Fibroblast of skin of back (primary cell): ENCODE results near the gene COPS2.
"Not testable (repeated sequence)": the region's sequence is repeated elsewhere in the genome, so short reads cannot be mapped to it uniquely, and the experiment has no call there.

Experiments used
- DNase-seq: peaks from one replicate; pipeline ENCODE4 v3.0.0-alpha.2; 2013

COPS2 gene

DNA sequence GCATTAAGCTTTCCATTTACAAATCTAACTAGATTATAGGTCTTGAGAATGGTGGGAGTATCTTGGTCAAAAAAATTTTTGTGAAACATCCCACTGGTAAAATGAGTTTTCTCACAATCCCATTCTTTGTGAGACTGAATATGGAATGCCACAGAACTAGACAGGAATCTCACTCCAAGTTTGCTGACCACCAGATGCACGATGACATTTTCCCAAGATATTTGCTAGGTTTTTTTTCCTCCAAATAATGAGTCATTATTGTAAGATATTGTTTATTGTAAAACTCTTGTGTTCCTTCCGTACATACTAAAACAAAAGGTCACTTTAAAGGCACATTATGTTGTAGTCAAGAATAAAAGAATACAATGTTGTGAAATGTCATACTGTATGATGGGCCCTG is 53.9 kb downstream of the COPS2 start:
- DNase-seq, result peak; percentile 77

DNA sequence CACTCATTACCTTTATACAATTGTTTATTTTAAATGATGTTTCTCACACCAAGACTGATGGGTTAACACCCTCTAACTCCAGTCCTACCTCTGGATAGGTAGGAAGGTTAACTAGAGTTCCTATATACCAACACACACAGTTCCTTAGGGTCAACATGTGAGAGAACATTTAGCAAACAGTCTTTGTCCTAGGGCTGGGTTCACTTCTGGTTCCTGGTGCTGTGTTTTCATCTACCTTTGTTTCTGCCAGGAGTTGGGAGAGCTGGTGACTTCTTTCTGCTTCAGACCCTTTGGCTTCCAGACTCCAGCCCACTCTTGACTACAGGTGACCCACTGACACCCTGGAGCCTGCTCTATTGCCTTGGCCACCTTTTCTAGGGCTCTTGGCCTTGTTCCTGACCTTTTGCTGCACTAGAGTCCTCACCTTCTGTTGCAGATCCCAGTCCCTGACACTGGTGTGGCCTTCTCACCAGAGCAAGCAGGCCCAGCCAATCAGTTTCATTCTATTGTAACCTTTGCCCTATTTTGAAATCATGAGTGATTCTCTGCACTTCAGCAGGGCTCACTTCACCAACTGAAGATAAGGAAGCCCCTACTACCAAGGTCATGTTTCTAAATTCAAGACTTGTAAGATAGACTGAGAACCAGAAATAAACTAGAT is 59.2 kb downstream of the COPS2 start:
- no peak for DNase-seq

DNA sequence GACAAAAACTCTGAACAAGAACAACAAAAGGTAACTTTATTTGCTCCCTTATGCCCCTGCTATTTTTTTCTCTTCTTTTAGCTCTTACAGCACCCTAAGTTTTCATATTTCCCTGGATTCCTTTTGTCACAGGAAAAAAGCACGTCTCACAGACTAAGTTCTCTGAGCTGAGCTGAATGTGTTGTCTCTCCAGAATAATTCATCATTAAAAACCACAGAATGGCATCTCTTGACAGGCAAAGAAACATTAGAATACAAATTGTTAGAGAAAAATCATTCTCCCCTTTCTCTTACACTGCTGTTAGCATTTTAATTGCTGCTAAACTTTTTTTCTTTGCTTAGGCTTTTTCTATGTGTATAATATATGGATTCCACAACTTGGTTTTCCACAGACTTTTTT is 60.5 kb downstream of the COPS2 start:
- no peak for DNase-seq

DNA sequence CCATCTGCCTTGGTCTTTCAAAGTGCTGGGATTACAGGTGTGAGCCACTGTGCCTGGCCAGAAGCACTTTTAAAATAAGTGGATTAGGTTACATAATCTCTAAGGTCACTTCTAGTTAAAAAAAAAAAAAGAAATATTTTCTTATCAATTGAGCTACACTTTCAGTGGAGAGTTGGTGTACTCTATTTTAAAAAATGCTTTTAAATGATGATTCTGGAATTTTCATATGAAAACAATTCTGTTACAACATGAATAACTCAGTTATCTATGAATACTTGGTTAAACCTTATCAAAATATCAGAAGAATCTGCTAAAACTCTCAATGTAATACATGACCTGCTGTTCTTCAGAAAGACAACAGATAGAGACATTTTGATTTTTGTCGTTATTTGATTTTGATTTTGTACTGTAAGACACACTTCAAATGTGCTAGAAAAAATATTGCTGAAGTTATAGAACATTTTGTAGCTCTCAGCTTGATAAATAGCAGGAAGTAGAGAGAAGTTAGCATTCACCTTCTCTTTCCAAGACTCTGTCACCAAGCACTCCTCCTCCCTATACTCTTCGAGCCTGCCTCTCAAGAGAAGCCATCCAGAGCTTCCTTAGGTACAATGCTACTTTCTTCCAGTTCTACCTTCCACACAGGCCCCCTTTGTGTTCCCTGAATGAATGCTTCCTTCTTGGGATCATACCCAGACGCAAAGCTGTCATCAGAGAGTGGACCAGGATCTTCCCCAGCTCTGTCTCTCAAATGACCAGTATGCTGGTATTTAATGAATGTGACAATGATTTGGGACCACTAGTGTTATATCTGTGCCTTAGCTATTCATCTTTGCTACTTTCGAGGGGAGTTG is 61.9 kb downstream of the COPS2 start:
- no peak for DNase-seq

DNA sequence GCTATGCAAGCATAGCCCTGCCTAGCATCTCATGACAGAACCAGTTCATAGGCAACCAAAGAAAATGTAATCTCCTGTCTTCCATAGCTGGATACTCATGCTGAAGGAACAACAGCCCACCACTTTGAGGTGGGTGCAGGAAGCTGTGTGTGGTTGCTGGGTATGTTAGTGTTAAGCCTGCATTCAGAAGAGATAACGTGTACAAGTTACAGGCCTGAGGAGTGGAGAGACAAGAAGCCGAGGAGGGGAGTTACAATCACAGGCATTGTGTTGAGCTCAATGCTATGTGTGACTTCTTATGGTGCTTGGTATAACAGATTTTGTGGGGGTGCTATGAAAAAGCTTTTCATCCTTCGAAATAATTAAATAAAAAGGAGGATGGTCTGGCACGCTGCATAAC is 66.4 kb downstream of the COPS2 start:
- DNase-seq, result no peak

DNA sequence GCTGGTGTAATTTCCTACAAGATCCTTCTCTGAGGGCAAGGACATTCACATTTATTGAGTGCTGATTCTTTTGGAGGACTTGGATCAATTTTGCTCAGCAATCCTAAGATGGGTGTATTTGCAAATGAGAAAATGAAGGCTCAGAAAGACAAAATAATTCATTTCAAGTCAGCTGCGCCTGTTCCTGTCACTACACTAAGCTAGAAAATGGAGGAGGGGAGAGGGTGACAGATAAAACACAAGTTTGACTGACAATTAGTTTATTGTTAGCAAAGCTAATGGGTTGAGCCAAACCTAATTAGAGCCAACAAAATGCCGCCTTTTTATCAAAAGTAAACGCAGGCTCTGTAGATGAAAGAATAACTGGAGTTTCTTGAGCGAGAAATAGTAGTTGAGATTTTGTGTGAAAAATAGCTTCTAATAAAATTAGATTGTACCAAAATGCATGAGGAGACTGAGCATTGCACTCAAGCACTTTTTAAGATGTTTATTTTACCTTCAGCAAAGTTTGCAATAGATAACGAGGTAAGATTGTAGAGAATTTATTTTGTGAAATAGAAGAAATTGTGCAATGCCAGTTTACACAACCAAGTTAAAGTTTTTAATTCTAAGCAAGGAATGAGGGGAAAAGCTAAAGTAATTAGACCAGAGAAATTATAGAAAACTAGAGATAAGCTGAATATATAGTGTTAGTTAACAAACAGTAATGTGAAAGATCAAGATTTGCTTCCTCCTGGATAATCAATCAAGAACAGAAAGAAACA is 69.5 kb downstream of the COPS2 start:
- DNase-seq, result no peak

DNA sequence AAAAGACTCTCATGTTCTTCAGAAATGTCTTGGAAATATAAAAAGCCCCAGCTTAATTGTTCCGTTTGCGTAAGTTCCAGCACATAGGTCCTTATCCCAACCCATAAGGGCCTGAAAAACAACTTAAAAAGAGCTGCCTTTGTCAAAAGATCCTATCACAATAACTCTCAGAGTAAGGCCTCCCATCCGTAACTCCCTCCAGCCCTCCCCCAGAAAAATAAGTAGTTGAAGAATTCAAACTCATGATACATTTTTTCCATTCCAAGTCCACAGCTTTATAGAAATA is 71.2 kb downstream of the COPS2 start:
- DNase-seq, result peak; percentile 27

DNA sequence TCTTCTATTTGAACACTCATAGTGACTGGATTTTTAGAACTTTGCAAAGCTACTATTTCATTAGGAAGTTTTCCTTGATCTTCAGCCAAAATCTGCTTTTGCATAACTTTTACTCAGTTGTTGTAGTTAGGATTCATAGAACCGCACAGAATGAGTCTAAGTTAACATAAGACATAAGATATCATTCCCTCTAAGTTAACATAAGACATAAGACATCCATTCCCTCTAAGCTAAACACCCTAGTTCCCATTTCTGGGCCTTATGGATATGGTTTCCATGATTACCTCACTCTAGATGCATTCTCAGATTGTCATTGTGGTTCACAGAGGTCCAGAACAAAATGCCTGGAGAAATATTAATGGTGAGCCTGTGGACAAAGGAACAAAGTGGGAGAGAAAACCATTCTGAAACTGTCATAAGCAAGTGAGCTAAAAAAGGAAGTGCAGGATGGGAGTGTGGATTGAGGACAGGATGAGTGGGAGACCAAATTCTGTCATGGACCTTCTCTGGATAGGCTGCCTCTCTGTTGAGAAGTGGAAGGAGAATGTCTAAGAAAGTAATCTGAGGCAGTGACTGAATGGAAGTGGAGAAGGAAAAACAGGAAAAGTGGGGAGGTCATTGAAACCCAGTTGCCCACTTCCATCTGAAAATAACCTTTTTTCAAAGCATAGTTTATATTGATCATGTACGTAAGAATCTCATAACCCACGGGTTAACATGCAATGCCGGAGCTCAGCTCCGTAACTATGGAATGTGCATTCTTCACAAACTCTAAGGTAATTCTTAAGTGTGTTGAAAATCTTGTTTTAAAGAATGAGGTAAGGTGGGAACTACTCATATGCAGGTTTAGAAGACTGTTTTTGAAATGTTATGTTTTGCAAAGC is 71.8 kb downstream of the COPS2 start:
- peak; percentile 83 for DNase-seq

DNA sequence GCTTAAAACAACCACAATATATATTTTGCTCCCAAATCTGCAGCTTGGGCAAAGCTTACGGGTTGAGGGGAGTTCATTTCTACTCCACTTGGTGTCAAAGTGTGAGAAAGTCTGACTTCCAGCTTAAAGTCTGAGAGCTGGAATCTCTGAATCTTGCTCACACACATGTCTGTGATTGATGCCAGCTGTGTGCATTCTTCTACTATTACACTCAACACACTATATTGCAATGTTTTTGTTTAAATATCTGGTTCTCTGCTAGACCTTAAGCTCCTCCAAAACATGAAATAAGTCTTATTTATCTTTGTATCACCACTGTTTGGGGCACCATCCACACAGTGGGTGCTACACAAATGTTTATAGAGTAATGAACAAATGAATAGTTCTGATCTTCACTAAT is 72.4 kb downstream of the COPS2 start:
- DNase-seq, result peak; percentile 85

DNA sequence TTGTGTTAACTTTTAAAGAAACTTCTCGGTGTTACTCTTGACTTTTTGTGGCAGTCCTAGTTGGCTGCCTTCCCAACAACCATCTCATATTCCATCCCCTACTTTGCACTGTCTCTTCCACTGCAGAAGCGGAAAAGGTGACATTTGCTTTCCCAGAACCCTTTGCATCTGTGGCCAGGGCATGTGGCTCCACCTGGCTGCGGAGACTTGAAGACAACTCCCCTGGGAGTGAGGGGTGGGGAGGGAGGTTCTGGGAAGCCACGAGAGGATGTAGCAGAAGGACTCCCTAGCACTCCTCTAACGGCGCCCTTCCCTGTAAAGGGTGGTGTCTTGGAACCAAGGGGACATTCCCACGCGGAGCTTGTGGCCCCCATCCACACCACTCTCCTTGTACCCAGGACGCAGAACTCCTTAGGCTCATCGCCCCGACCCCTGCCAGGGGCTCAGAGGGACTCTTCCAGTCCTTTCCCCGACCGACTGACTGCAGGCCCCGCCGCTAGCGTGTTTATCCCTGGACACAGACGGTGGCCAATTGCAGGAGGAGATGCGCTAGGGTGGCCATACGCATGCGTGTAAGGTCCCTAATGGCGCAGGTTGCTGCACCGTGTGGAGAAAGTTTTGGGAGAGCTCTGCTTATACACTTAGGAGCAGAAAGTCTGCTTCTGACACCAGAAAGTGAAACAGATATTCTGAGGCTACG is 75.9 kb downstream of the COPS2 start:
- no peak for DNase-seq

DNA sequence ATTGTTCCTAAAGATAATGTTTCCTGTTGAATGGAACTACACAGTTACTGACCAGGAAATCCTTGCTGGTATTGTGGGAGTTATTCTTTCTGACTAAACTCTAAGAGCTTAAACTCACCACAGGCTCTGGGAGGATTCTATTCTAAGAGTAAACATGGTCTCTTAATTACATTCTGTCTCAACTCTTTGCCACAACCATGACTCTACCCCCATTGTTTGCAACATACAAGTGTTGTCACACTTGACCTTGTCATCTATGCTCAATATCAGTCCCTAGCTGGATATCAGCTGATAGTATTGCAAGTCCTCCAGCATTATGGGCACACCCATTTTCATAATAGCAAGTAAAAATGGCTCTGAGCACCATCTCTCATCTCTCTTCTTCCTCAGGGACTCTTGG is 79.5 kb downstream of the COPS2 start:
- DNase-seq, result no peak

DNA sequence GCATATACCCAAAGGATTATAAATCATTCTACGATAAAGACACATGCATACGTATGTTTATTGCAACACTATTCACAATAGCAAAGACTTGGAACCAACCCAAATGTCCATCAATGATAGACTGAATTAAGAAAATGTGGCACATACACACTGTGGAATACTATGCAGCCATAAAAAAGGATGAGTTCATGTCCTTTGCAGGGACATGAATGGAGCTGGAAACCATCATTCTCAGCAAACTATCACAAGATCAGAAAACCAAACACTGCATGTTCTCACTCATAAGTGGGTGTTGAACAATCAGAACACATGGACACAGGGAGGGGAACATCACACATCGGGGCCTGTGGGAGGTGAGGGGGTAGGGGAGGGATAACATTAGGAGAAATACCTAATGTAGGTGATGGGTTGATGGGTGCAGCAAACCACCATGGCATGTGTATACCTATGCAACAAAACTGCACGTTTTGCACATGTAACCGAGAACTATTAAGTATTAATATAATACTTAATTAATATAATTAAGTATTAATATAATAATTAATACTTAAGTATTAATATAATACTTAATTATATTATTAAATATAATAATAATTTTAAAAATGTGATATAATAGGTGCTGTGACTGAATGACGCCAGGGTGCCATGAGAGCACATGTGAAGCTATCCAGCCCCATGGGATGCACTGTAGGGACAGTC is 80.7 kb downstream of the COPS2 start:
- not testable (repeated sequence) for DNase-seq
